Keratinocyte (primary cell): Measurements from ENCODE around the gene EXOC4. TPM values are rescaled to one million over a fixed set of nuclear protein-coding genes. Genes with fewer than 3 reads are reported as not detected.

Source experiments
- DNase-seq: peaks from one replicate; pipeline ENCODE4 v3.0.0-alpha.2; 2011; ENCODE audit warnings: low read depth, missing footprints, low spot score
- FAIRE-seq: peaks from 2 replicates; lab custom pipeline; 2011; peaks lifted over from hg19 to GRCh38; lab: Jason Lieb, UNC
- H2AFZ ChIP-seq: 2 replicates; pipeline ENCODE4 v1.6.0; 2012; ENCODE audit warnings: low read length, control low read depth, inconsistent platforms; ENCODE audit not compliant: control insufficient read depth
- H3K27ac ChIP-seq: 2 replicates; pipeline ENCODE4 v1.5.1; 2011; ENCODE audit warnings: low read length; ENCODE audit not compliant: control insufficient read depth, insufficient read depth
- H3K27me3 ChIP-seq: 3 replicates; pipeline ENCODE4 v1.6.0; 2011; ENCODE audit warnings: low read length; ENCODE audit not compliant: control insufficient read depth, insufficient read depth; ENCODE audit errors: extremely low read depth
- H3K36me3 ChIP-seq, 2 experiments: 2 replicates in 1 of 2; 3 replicates in 1 of 2; pipeline ENCODE4 v1.5.1; 2011; ENCODE audit warnings: low read length in 2 of 2, mild to moderate bottlenecking in 1 of 2; ENCODE audit not compliant: control insufficient read depth in 2 of 2, insufficient read depth in 2 of 2; ENCODE audit errors: extremely low read depth in 1 of 2
- H3K4me1 ChIP-seq: 3 replicates; pipeline ENCODE4 v1.5.1; 2011; ENCODE audit warnings: low read length; ENCODE audit not compliant: control insufficient read depth, insufficient read depth; ENCODE audit errors: extremely low read depth
- H3K4me2 ChIP-seq: 3 replicates; pipeline ENCODE4 v1.6.0; 2011; ENCODE audit warnings: low read depth, low read length; ENCODE audit not compliant: control insufficient read depth, insufficient read depth; ENCODE audit errors: extremely low read depth
- H3K4me3 ChIP-seq, 3 experiments: fragments of 200-600 bp in 1 of 3; sonication (generic) in 1 of 3; 2 replicates in 2 of 3; 3 replicates in 1 of 3; pipeline ENCODE4 v1.5.1; 2011 to 2016; ENCODE audit warnings: low read length in 3 of 3, mild to moderate bottlenecking in 3 of 3, control low read depth in 2 of 3, inconsistent platforms in 1 of 3, low read depth in 1 of 3, mixed read lengths in 1 of 3, mixed run types in 1 of 3, moderate library complexity in 1 of 3; ENCODE audit not compliant: control insufficient read depth in 2 of 3, insufficient read depth in 2 of 3; ENCODE audit errors: extremely low read depth in 1 of 3
- H3K79me2 ChIP-seq: 2 replicates; pipeline ENCODE4 v1.6.0; 2012; ENCODE audit warnings: low read length; ENCODE audit not compliant: control insufficient read depth, insufficient read depth
- H3K9ac ChIP-seq: 3 replicates; pipeline ENCODE4 v1.6.0; 2011; ENCODE audit warnings: low read length; ENCODE audit not compliant: control insufficient read depth, insufficient read depth; ENCODE audit errors: extremely low read depth
- H3K9me1 ChIP-seq: 3 replicates; pipeline ENCODE4 v1.6.0; 2011; ENCODE audit warnings: low read length; ENCODE audit not compliant: control insufficient read depth, insufficient read depth; ENCODE audit errors: extremely low read depth
- H3K9me3 ChIP-seq: 2 replicates; pipeline ENCODE4 v1.5.1; 2012; ENCODE audit warnings: low read depth, low read length; ENCODE audit not compliant: control insufficient read depth
- H4K20me1 ChIP-seq: 3 replicates; pipeline ENCODE4 v1.6.0; 2011; ENCODE audit warnings: low read length; ENCODE audit not compliant: control insufficient read depth, insufficient read depth; ENCODE audit errors: extremely low read depth
- EZH2 ChIP-seq: IDR thresholded peaks from one replicate; pipeline ENCODE4 v1.6.1; 2012; ENCODE audit warnings: inconsistent platforms, mild to moderate bottlenecking, low read length, moderate library complexity
- dilution Hi-C: fragments of 300-500 bp; cut with MboI; formaldehyde crosslinking; loops from one replicate; pipeline ENCODE4 v1.7.0; 2020; ENCODE audit warnings: low sequenced_read_pairs; ENCODE audit not compliant: extremely low pct_ligation_motif_present
- polyA plus RNA-seq, 5 experiments: library from polyadenylated mRNA; depleted of rRNA in 3 of 5; stranded (reverse) in 3 of 5; stranded (forward) in 1 of 5; unstranded in 1 of 5; fragments of >200 nt; gene quantifications; 1 replicate in 1 of 5; 2 replicates in 3 of 5; 3 replicates in 1 of 5; pipeline versions ENCODE4 v1.2.1 to v1.2.3, GENCODE V29; 2011 to 2012; ENCODE audit warnings: missing spikeins in 2 of 5, low read depth in 1 of 5, low replicate concordance in 1 of 5
- TF ChIP-seq, protein P1 (sequence below), 3 experiments: IDR thresholded peaks in 1 of 3; conservative IDR thresholded peaks in 1 of 3; optimal IDR thresholded peaks in 1 of 3; 2 replicates in 2 of 3; 3 replicates in 1 of 3; pipeline versions ENCODE3 to v1.5.1; 2011; ENCODE audit warnings: low read length in 3 of 3, mild to moderate bottlenecking in 3 of 3, moderate library complexity in 2 of 3, control low read depth in 1 of 3, inconsistent platforms in 1 of 3; ENCODE audit not compliant: insufficient read depth in 2 of 3; ENCODE audit errors: extremely low read depth in 1 of 3

Gene EXOC4
- polyA plus RNA-seq, 1 donor (not counting 4 experiments of a cell fraction or from before 2014, with no cell fraction given), result 52.6 TPM

DNA sequence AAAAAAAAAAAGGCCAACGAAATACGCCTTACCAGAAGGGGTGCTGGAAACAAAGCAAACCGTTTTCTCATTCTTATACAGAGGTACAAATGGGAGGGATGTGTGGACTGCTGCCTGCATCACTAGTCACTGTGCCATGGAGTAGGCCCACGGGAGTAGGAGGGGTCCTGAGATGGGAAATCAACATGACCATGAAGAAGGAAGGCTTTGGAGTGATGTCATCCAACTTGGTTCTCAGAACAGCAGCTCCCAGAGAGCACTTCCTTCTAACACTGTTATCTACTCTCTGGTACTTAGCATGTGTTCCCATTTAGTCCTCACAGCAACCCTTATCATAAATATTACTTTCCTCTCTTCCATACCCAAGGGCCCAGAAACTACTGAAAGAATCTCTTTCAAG lies 814.3 kb downstream of the EXOC4 start:
- DNase-seq (no peak), FAIRE-seq (no peak)
- Histone ChIP-seq H3K79me2 (no peaks in the 10 kb centered on the region), H4K20me1 (no peaks in the 10 kb centered on the region), H3K27ac (no peak overlapping the region), H3K9me3 (no peaks in the 10 kb centered on the region), H3K4me3 (no peak overlapping the region), H3K27me3 (no peaks in the 10 kb centered on the region), H3K4me1 (no peaks in the 10 kb centered on the region), H3K9me1 (no peaks in the 10 kb centered on the region), H3K36me3 (peaks cover 0 to 2% of the 10 kb centered on the region in 2 experiments), H3K4me2 (no peak overlapping the region), H2AFZ (no peak overlapping the region), H3K9ac (no peak overlapping the region)
- TF ChIP-seq EZH2, result no peak
- TF ChIP-seq, protein P1, sequence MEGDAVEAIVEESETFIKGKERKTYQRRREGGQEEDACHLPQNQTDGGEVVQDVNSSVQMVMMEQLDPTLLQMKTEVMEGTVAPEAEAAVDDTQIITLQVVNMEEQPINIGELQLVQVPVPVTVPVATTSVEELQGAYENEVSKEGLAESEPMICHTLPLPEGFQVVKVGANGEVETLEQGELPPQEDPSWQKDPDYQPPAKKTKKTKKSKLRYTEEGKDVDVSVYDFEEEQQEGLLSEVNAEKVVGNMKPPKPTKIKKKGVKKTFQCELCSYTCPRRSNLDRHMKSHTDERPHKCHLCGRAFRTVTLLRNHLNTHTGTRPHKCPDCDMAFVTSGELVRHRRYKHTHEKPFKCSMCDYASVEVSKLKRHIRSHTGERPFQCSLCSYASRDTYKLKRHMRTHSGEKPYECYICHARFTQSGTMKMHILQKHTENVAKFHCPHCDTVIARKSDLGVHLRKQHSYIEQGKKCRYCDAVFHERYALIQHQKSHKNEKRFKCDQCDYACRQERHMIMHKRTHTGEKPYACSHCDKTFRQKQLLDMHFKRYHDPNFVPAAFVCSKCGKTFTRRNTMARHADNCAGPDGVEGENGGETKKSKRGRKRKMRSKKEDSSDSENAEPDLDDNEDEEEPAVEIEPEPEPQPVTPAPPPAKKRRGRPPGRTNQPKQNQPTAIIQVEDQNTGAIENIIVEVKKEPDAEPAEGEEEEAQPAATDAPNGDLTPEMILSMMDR (optimal IDR thresholded peaks at IDR 0.05 in 1 of 3, IDR thresholded peaks at IDR 0.05 in 1 of 3, conservative IDR thresholded peaks at IDR 0.05 in 1 of 3; ENCODE audit: extremely low read depth in 1 of 3, insufficient read depth in 2 of 3, low read length in 3 of 3), result no peak
- dilution Hi-C loops, result no loop called here

DNA sequence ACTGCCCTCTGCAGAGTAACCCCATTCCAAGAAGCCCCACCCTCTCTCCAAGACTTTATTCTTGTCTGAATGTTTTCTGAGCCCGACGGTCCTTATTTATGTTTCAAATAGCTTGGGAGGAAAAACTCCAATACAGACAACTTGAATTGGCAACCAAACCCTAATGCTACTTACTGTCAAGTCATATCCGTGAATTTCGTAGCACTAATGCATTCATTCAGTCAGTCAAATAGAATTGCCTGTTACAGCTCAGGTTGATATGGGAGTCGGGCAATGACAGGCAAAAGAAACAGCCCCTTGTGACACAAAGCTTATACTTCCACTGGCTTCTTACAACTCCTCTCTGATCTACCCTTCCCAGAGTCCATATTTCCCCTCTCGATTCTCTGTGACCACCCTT lies 815.8 kb downstream of the EXOC4 start:
- FAIRE-seq, result no peak

More for the DNA sequence above, 815.8 kb downstream of the EXOC4 start:
- no peaks in the 10 kb centered on the region for H3K27me3 ChIP-seq
- H2AFZ ChIP-seq, result no peak overlapping the region
- no peak overlapping the region for H3K4me2 ChIP-seq
- no peak for DNase-seq
- H4K20me1 ChIP-seq, result no peaks in the 10 kb centered on the region
- H3K9me3 ChIP-seq, result no peaks in the 10 kb centered on the region
- H3K27ac ChIP-seq, result no peak overlapping the region
- TF ChIP-seq, protein P1 (optimal IDR thresholded peaks at IDR 0.05 in 1 of 3, IDR thresholded peaks at IDR 0.05 in 1 of 3, conservative IDR thresholded peaks at IDR 0.05 in 1 of 3; ENCODE audit: extremely low read depth in 1 of 3, insufficient read depth in 2 of 3, low read length in 3 of 3), result no peak
- TF ChIP-seq EZH2, result no peak
- H3K9me1 ChIP-seq, result no peaks in the 10 kb centered on the region
- H3K4me1 ChIP-seq, result no peaks in the 10 kb centered on the region
- dilution Hi-C loops, result no loop called here
- H3K4me3 ChIP-seq, result no peak overlapping the region
- H3K36me3 ChIP-seq, result peaks cover 0 to 2% of the 10 kb centered on the region in 2 experiments
- H3K9ac ChIP-seq, result no peak overlapping the region
- no peaks in the 10 kb centered on the region for H3K79me2 ChIP-seq
